ENCODE data around the gene CCDC78.
"Not testable (repeated sequence)": the region's sequence is repeated elsewhere in the genome, so short reads cannot be mapped to it uniquely, and the experiment has no call there.

The CCDC78 gene

GRCh38 chr16:749010-749409, 22.8 kb upstream of the CCDC78 start:
- DNase-seq, result peak; percentile 35
- TF ChIP-seq CTCF (IDR thresholded peaks at IDR 0.05; ENCODE audit: low read depth, low read length, missing control alignments), result no peak
- Histone ChIP-seq H3K27ac (no peak overlapping the region), H3K36me3 (replicated peaks) (no peaks in the 10 kb centered on the region), H3K4me3 (ENCODE audit: low read depth, low read length) (no peak overlapping the region), H3K27me3 (replicated peaks) (peaks cover 4% of the 10 kb centered on the region)
- in situ Hi-C loops (cut with HindIII; ENCODE audit: low pct_ligation_motif_present, low sequenced_read_pairs), result no loop called here

- in situ Hi-C loops (cut with HindIII; ENCODE audit: low pct_ligation_motif_present, low sequenced_read_pairs), result no loop called here
- Histone ChIP-seq H3K27ac (no peak overlapping the region), H3K4me3 (ENCODE audit: low read depth, low read length) (no peak overlapping the region), H3K36me3 (replicated peaks) (no peaks in the 10 kb centered on the region), H3K27me3 (replicated peaks) (peaks cover 4% of the 10 kb centered on the region)
- no peak for DNase-seq
- no peak for TF ChIP-seq CTCF (IDR thresholded peaks at IDR 0.05; ENCODE audit: low read depth, low read length, missing control alignments)
Observed at GRCh38 chr16:747978-748746, 21.9 kb upstream of the CCDC78 start.

GRCh38 chr16:746637-747036, 20.4 kb upstream of the CCDC78 start:
- Histone ChIP-seq H3K27ac (no peak overlapping the region), H3K4me3 (ENCODE audit: low read depth, low read length) (no peak overlapping the region), H3K36me3 (replicated peaks) (no peaks in the 10 kb centered on the region), H3K27me3 (replicated peaks) (no peaks in the 10 kb centered on the region)
- DNase-seq, result no peak
- TF ChIP-seq CTCF (IDR thresholded peaks at IDR 0.05; ENCODE audit: low read depth, low read length, missing control alignments), result no peak
- in situ Hi-C loops (cut with HindIII; ENCODE audit: low pct_ligation_motif_present, low sequenced_read_pairs), result no loop called here

GRCh38 chr16:745739-746138, 19.5 kb upstream of the CCDC78 start:
- TF ChIP-seq CTCF (IDR thresholded peaks at IDR 0.05; ENCODE audit: low read depth, low read length, missing control alignments), result peak; percentile 57
- in situ Hi-C loops (cut with HindIII; ENCODE audit: low pct_ligation_motif_present, low sequenced_read_pairs), result no loop called here
- no peaks in the 10 kb centered on the region for H3K36me3 ChIP-seq (replicated peaks)
- no peaks in the 10 kb centered on the region for H3K27me3 ChIP-seq (replicated peaks)
- no peak overlapping the region for H3K4me3 ChIP-seq (ENCODE audit: low read depth, low read length)
- no peak for DNase-seq
- H3K27ac ChIP-seq, result no peak overlapping the region

GRCh38 chr16:743794-744500, 17.7 kb upstream of the CCDC78 start:
- TF ChIP-seq CTCF (IDR thresholded peaks at IDR 0.05; ENCODE audit: low read depth, low read length, missing control alignments), result peak; percentile 38
- in situ Hi-C loops (cut with HindIII; ENCODE audit: low pct_ligation_motif_present, low sequenced_read_pairs), result no loop called here
- H3K4me3 ChIP-seq (ENCODE audit: low read depth, low read length), result no peak overlapping the region
- no peak for DNase-seq
- no peaks in the 10 kb centered on the region for H3K27me3 ChIP-seq (replicated peaks)
- no peaks in the 10 kb centered on the region for H3K36me3 ChIP-seq (replicated peaks)
- no peak overlapping the region for H3K27ac ChIP-seq

- H3K4me3 ChIP-seq (ENCODE audit: low read depth, low read length); DNase-seq; H3K36me3 ChIP-seq (replicated peaks); in situ Hi-C loops (cut with HindIII; ENCODE audit: low pct_ligation_motif_present, low sequenced_read_pairs); H3K27me3 ChIP-seq (replicated peaks); H3K27ac ChIP-seq: not testable (repeated sequence)
Observed at GRCh38 chr16:742894-743293, 16.7 kb upstream of the CCDC78 start.

Data from brain microvascular endothelial cell (primary cell).